Measurements from ENCODE around the gene PLBD2. TPM values are rescaled to one million over a fixed set of nuclear protein-coding genes. Genes with fewer than 3 reads are reported as not detected.
"Not testable (repeated sequence)": the region's sequence is repeated elsewhere in the genome, so short reads cannot be mapped to it uniquely, and the experiment has no call there.

PLBD2 gene
- total RNA-seq, 1 donor from 2014 or later: 54.3 TPM

GRCh38 chr12:113348849-113349536, 9.4 kb upstream of the PLBD2 start:
- Histone ChIP-seq H3K27me3 (ENCODE audit: control insufficient read depth, insufficient read depth, low read length) (peaks cover 2% of the 10 kb centered on the region), H3K36me3 (ENCODE audit: control insufficient read depth, insufficient read depth, low read length) (no peaks in the 10 kb centered on the region), H3K4me3 (ENCODE audit: low read depth, low read length) (no peak overlapping the region)
- no peak for TF ChIP-seq CTCF (IDR thresholded peaks at IDR 0.05; ENCODE audit: insufficient read depth, low read length, poor library complexity, severe bottlenecking)
- DNase-seq (ENCODE audit: low read depth): no peak

- no peak for DNase-seq (ENCODE audit: low read depth)
- Histone ChIP-seq H3K27me3 (ENCODE audit: control insufficient read depth, insufficient read depth, low read length) (peaks cover 2% of the 10 kb centered on the region), H3K36me3 (ENCODE audit: control insufficient read depth, insufficient read depth, low read length) (no peaks in the 10 kb centered on the region), H3K4me3 (ENCODE audit: low read depth, low read length) (no peak overlapping the region)
- TF ChIP-seq CTCF (IDR thresholded peaks at IDR 0.05; ENCODE audit: insufficient read depth, low read length, poor library complexity, severe bottlenecking): no peak
Measured at GRCh38 chr12:113351089-113351488, 7.3 kb upstream of the PLBD2 start.

- H3K27me3 ChIP-seq (ENCODE audit: control insufficient read depth, insufficient read depth, low read length); H3K4me3 ChIP-seq (ENCODE audit: low read depth, low read length); H3K36me3 ChIP-seq (ENCODE audit: control insufficient read depth, insufficient read depth, low read length); DNase-seq (ENCODE audit: low read depth): not testable (repeated sequence)
Measured at GRCh38 chr12:113354192-113354591, 4.2 kb upstream of the PLBD2 start.

- no peak for TF ChIP-seq CTCF (IDR thresholded peaks at IDR 0.05; ENCODE audit: insufficient read depth, low read length, poor library complexity, severe bottlenecking)
- no peak for DNase-seq (ENCODE audit: low read depth)
- Histone ChIP-seq H3K36me3 (ENCODE audit: control insufficient read depth, insufficient read depth, low read length) (no peaks in the 10 kb centered on the region), H3K27me3 (ENCODE audit: control insufficient read depth, insufficient read depth, low read length) (no peaks in the 10 kb centered on the region), H3K4me3 (ENCODE audit: low read depth, low read length) (peak overlapping the region; percentile 60)
Measured at GRCh38 chr12:113359133-113359938, 949 bp downstream of the PLBD2 start.

GRCh38 chr12:113359939-113360748, 1.8 kb downstream of the PLBD2 start:
- TF ChIP-seq CTCF (IDR thresholded peaks at IDR 0.05; ENCODE audit: insufficient read depth, low read length, poor library complexity, severe bottlenecking): no peak
- H3K4me3 ChIP-seq (ENCODE audit: low read depth, low read length): no peak overlapping the region
- no peak for DNase-seq (ENCODE audit: low read depth)

More at GRCh38 chr12:113359939-113360748, 1.8 kb downstream of the PLBD2 start:
- Histone ChIP-seq H3K27me3 (ENCODE audit: control insufficient read depth, insufficient read depth, low read length) (no peaks in the 10 kb centered on the region), H3K36me3 (ENCODE audit: control insufficient read depth, insufficient read depth, low read length) (no peaks in the 10 kb centered on the region)
